Measurements from ENCODE around the gene TXNDC12.
"Not testable (repeated sequence)": the region's sequence is repeated elsewhere in the genome, so short reads cannot be mapped to it uniquely, and the experiment has no call there.

TXNDC12 gene

GRCh38 chr1:52045666-52046195, 9.3 kb downstream of the TXNDC12 start:
- DNase-seq = not testable (repeated sequence)

- no peak for DNase-seq
These were observed 9.8 kb downstream of the TXNDC12 start for GRCh38 chr1:52045236-52045635.

GRCh38 chr1:52041551-52042185, 13.3 kb downstream of the TXNDC12 start:
- DNase-seq = no peak

- DNase-seq = no peak
These were observed 17.1 kb downstream of the TXNDC12 start for GRCh38 chr1:52037909-52038308.

GRCh38 chr1:52037402-52037814, 17.6 kb downstream of the TXNDC12 start:
- no peak for DNase-seq

- no peak for DNase-seq
These were observed 21.0 kb downstream of the TXNDC12 start for GRCh38 chr1:52034050-52034384.

- peak; percentile 75 for DNase-seq
These were observed 21.6 kb downstream of the TXNDC12 start, which contains the start of gene KTI12 for GRCh38 chr1:52033190-52034049. KTI12 (minus strand) TSS chr1:52033810; CDS start chr1:52033761, 49 bp downstream.

GRCh38 chr1:52032785-52033131, 22.2 kb downstream of the TXNDC12 start:
- DNase-seq = no peak

- DNase-seq = no peak
These were observed 22.7 kb downstream of the TXNDC12 start for GRCh38 chr1:52032124-52032784.

GRCh38 chr1:52028839-52029238, 26.2 kb downstream of the TXNDC12 start:
- DNase-seq = not testable (repeated sequence)

- no peak for DNase-seq
These were observed 26.7 kb downstream of the TXNDC12 start for GRCh38 chr1:52028328-52028727.

- no peak for DNase-seq
These were observed 28.7 kb downstream of the TXNDC12 start for GRCh38 chr1:52026278-52026677.

- DNase-seq = no peak
These were observed 32.9 kb downstream of the TXNDC12 start for GRCh38 chr1:52022133-52022532.

GRCh38 chr1:52008071-52008809, 46.8 kb downstream of the TXNDC12 start:
- no peak for DNase-seq

GRCh38 chr1:52007215-52008002, 47.6 kb downstream of the TXNDC12 start:
- no peak for DNase-seq

GRCh38 chr1:52006081-52006553, 48.9 kb downstream of the TXNDC12 start:
- DNase-seq = not testable (repeated sequence)

- DNase-seq = peak; percentile 12
These were observed 49.4 kb downstream of the TXNDC12 start for GRCh38 chr1:52005548-52005947.

- no peak for DNase-seq
These were observed 51.1 kb downstream of the TXNDC12 start for GRCh38 chr1:52003877-52004276.

- peak; percentile 58 for DNase-seq
These were observed 52.7 kb downstream of the TXNDC12 start for GRCh38 chr1:52002038-52002917.

- DNase-seq = no peak
These were observed 56.3 kb downstream of the TXNDC12 start for GRCh38 chr1:51998701-51999100.

- no peak for DNase-seq
These were observed 57.0 kb downstream of the TXNDC12 start for GRCh38 chr1:51997974-51998382.

Measured in T1000 (cell line).